Hepatocyte (in vitro differentiated cells): ENCODE data around the gene OSCP1. TPM values are rescaled to one million over a fixed set of nuclear protein-coding genes. Genes with fewer than 3 reads are reported as not detected.
A peak's percentile ranks its signal among the peaks of the same experiment; 100 is the strongest.

Experiments used
- DNase-seq: peaks from one replicate; pipeline ENCODE4 v3.0.0-alpha.2; 2016; ENCODE audit warnings: low spot score
- H2AFZ ChIP-seq: fragments of 200-600 bp; sonication (generic); 2 replicates; pipeline ENCODE4 v1.6.0; 2016; ENCODE audit warnings: antibody characterized with exemption, mild to moderate bottlenecking
- H3K27ac ChIP-seq: fragments of 200-600 bp; sonication (generic); 2 replicates; pipeline ENCODE4 v1.5.1; 2016; ENCODE audit warnings: mild to moderate bottlenecking
- H3K27me3 ChIP-seq: fragments of 200-600 bp; sonication (generic); 2 replicates; pipeline ENCODE4 v1.6.1; 2016
- H3K36me3 ChIP-seq: fragments of 200-600 bp; sonication (generic); replicated peaks from 2 replicates; pipeline ENCODE4 v1.5.1; 2016; ENCODE audit warnings: low read depth; ENCODE audit not compliant: insufficient read depth
- H3K4me1 ChIP-seq: fragments of 200-600 bp; sonication (generic); 2 replicates; pipeline ENCODE4 v1.5.1; 2016; ENCODE audit warnings: mild to moderate bottlenecking, moderate library complexity; ENCODE audit not compliant: insufficient read depth
- H3K4me2 ChIP-seq: fragments of 200-600 bp; sonication (generic); 2 replicates; pipeline ENCODE4 v1.6.0; 2016
- H3K4me3 ChIP-seq: fragments of 200-600 bp; sonication (generic); 2 replicates; pipeline ENCODE4 v1.5.1; 2016; ENCODE audit warnings: mild to moderate bottlenecking
- H3K79me2 ChIP-seq: fragments of 200-600 bp; sonication (generic); 2 replicates; pipeline ENCODE4 v1.6.0; 2017; ENCODE audit warnings: mild to moderate bottlenecking
- H3K9me2 ChIP-seq: fragments of 200-600 bp; sonication (generic); replicated peaks from 2 replicates; pipeline ENCODE4 v1.6.0; 2017; ENCODE audit warnings: mild to moderate bottlenecking; ENCODE audit not compliant: insufficient read depth
- H3K9me3 ChIP-seq: fragments of 200-600 bp; sonication (generic); 2 replicates; pipeline ENCODE4 v1.5.1; 2016; ENCODE audit warnings: low read depth, mild to moderate bottlenecking
- H4K20me1 ChIP-seq: fragments of 200-600 bp; sonication (generic); 2 replicates; pipeline ENCODE4 v1.6.0; 2016; ENCODE audit warnings: mild to moderate bottlenecking; ENCODE audit not compliant: insufficient read depth, poor library complexity, severe bottlenecking
- EZH2 ChIP-seq: fragments of 200-600 bp; sonication (generic); IDR thresholded peaks from 2 replicates; pipeline ENCODE4 v1.6.1; 2016; ENCODE audit warnings: antibody characterized with exemption, mild to moderate bottlenecking, borderline replicate concordance
- EZH2phosphoT487 ChIP-seq: fragments of 200-600 bp; sonication (generic); IDR thresholded peaks from one replicate; pipeline ENCODE4 v1.6.1; 2018; ENCODE audit warnings: antibody characterized with exemption, mild to moderate bottlenecking, low read depth, moderate library complexity; ENCODE audit not compliant: unreplicated experiment, severe bottlenecking
- WGBS: methylation state at CpG from one replicate; pipeline ENCODE4 v1.1.6; 2016; ENCODE audit warnings: low lambda C conversion rate; ENCODE audit errors: missing lambda C conversion rate; 5-methylcytosine and 5-hydroxymethylcytosine counted together
- polyA plus RNA-seq: library from polyadenylated mRNA; unstranded; fragments of >200 nt; fragmentation: Nextera tagmentation; extraction: Ambion mirVana; gene quantifications from 2 replicates; pipeline ENCODE4 v1.2.1, GENCODE V29; 2016
- total RNA-seq: library from RNA; depleted of rRNA; stranded (reverse); fragments of >200 nt; gene quantifications from 2 replicates; pipeline ENCODE4 v1.2.3, GENCODE V29; 2014
- TF ChIP-seq, protein P1 (sequence below): fragments of 200-600 bp; sonication (generic); IDR thresholded peaks from 2 replicates; pipeline ENCODE4 v1.5.1; 2016; ENCODE audit warnings: antibody characterized with exemption, mild to moderate bottlenecking; ENCODE audit not compliant: poor library complexity

Gene OSCP1
- total and polyA plus RNA-seq, 2 experiments from 2014 or later = 5.8 to 7.6 TPM

DNA sequence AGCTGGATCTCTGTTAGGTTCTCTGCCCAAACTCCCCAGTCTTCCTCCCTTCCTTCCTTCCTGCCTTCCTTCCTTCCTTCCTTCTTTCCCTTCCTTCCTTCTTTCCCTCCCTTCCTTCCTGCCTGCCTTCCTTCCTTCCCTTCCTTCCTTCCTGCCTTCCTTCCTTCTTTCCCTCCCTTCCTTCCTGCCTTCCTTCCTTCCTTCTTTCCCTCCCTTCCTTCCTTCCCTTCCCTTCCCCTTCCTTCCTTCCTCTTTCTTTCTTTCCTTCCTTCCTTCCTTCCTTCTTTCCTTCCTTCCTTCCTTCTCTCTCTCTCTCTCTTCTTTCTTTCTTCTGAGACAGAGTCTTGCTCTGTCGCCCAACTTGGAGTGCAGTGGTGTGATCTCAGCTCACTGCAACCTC is 43.8 kb downstream of the OSCP1 start:
- no peaks in the 10 kb centered on the region for H3K9me3 ChIP-seq
- TF ChIP-seq EZH2 = no peak
- TF ChIP-seq EZH2phosphoT487 = no peak
- TF ChIP-seq, protein P1, sequence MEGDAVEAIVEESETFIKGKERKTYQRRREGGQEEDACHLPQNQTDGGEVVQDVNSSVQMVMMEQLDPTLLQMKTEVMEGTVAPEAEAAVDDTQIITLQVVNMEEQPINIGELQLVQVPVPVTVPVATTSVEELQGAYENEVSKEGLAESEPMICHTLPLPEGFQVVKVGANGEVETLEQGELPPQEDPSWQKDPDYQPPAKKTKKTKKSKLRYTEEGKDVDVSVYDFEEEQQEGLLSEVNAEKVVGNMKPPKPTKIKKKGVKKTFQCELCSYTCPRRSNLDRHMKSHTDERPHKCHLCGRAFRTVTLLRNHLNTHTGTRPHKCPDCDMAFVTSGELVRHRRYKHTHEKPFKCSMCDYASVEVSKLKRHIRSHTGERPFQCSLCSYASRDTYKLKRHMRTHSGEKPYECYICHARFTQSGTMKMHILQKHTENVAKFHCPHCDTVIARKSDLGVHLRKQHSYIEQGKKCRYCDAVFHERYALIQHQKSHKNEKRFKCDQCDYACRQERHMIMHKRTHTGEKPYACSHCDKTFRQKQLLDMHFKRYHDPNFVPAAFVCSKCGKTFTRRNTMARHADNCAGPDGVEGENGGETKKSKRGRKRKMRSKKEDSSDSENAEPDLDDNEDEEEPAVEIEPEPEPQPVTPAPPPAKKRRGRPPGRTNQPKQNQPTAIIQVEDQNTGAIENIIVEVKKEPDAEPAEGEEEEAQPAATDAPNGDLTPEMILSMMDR = no peak
- H3K4me2 ChIP-seq = no peak overlapping the region
- peaks cover 4% of the 10 kb centered on the region for H3K4me1 ChIP-seq
- H3K4me3 ChIP-seq = no peak overlapping the region
- peaks cover 17% of the 10 kb centered on the region for H3K79me2 ChIP-seq
- no peaks in the 10 kb centered on the region for H3K9me2 ChIP-seq
- no peaks in the 10 kb centered on the region for H3K36me3 ChIP-seq
- H3K27me3 ChIP-seq = no peaks in the 10 kb centered on the region
- H4K20me1 ChIP-seq = no peaks in the 10 kb centered on the region
- no peak overlapping the region for H3K27ac ChIP-seq
- no peak for DNase-seq
- no peak overlapping the region for H2AFZ ChIP-seq
- WGBS = 88% methylated on average over 1 of the region's 1 CpG

DNA sequence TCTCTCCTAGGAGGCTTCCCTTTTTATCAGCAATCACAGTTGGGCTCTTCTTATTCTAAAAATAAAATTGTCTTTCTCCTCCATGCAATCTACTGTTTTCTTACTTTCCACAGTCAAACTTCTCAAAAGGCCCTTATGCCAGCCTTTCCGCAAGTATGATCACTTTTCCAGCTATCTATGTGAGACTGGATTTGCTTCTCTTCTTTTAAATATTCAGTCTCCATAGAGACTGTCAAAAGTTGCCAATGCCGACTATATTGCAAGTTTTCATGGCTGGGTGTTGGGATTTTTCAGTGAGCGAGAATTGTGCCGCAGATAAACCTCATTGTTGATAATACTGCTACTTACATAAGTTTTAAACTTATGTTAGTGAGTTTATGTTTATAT is 47.8 kb downstream of the OSCP1 start:
- TF ChIP-seq EZH2 = no peak
- TF ChIP-seq, protein P1 = no peak
- TF ChIP-seq EZH2phosphoT487 = no peak

DNA sequence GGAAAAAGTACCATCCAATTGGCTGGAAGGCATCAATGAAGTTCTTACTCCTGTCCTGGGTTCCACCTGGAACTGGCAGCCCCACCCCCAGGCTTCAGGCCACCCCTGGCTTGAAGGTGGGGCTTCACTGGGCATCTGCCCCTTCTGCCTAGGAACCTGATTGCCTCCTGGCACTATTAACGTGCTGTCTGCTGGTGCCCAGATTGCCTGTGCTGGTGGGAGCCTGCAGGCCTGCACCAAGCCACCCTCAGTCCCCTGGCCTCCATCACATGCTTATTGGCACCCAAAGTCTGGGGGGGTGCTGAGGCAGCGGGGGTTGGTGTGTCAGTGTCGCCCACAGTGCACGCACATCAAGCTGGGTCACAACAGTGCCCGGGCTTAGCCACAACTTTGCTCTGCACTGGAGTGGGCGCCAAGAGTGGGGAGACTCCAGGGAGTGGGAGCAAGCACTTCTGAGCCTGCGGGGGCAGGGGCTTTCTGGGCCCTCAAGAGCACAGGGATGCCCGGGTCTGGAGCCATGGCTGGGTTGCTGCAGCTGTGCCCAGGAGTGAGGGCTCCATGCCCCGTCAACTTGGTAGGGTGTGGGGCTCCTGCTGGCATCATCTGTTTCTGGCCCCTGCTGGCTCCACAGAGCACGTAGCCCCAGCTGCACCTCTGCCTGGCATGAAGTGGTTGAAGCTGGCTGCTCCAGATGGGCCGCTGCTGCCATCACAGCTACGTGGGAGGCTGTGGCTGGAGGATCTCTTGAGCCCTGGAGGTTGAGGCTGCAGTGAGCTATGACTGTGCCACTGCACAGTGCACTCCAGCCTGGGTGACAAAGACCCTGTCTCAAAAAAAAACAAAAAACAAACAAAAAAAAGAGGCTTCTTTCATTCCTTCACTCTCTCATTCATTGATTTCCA is 48.4 kb downstream of the OSCP1 start:
- 89% methylated on average over 12 of the region's 12 CpGs for WGBS
- no peak for TF ChIP-seq EZH2
- TF ChIP-seq EZH2phosphoT487 = no peak
- TF ChIP-seq, protein P1 = no peak
- no peak overlapping the region for H3K4me3 ChIP-seq
- no peaks in the 10 kb centered on the region for H3K9me3 ChIP-seq
- peaks cover 20% of the 10 kb centered on the region for H3K79me2 ChIP-seq
- peaks cover 10% of the 10 kb centered on the region for H3K4me1 ChIP-seq
- H3K27me3 ChIP-seq = no peaks in the 10 kb centered on the region
- H3K9me2 ChIP-seq = no peaks in the 10 kb centered on the region
- H3K4me2 ChIP-seq = peak overlapping the region; percentile 72
- peak overlapping the region; percentile 95 for H3K27ac ChIP-seq
- no peak for DNase-seq
- no peak overlapping the region for H2AFZ ChIP-seq
- no peaks in the 10 kb centered on the region for H4K20me1 ChIP-seq
- H3K36me3 ChIP-seq = no peaks in the 10 kb centered on the region

More for the DNA sequence above, 47.8 kb downstream of the OSCP1 start:
- H3K9me2 ChIP-seq = no peaks in the 10 kb centered on the region
- no peaks in the 10 kb centered on the region for H3K36me3 ChIP-seq
- no peaks in the 10 kb centered on the region for H3K27me3 ChIP-seq
- H3K4me3 ChIP-seq = no peak overlapping the region
- no peaks in the 10 kb centered on the region for H4K20me1 ChIP-seq
- 98% methylated on average over 4 of the region's 4 CpGs for whole genome bisulfite sequencing
- H3K79me2 ChIP-seq = peaks cover 17% of the 10 kb centered on the region
- peaks cover 10% of the 10 kb centered on the region for H3K4me1 ChIP-seq
- no peak for DNase-seq
- no peak overlapping the region for H3K4me2 ChIP-seq
- no peak overlapping the region for H3K27ac ChIP-seq
- H2AFZ ChIP-seq = no peak overlapping the region
- H3K9me3 ChIP-seq = no peaks in the 10 kb centered on the region
